KBM-7 (cell line): ENCODE results near the gene SLC22A31.
"Not testable (repeated sequence)": the region's sequence is repeated elsewhere in the genome, so short reads cannot be mapped to it uniquely, and the experiment has no call there.

ENCODE experiments used
- DNase-seq: peaks from one replicate; pipeline ENCODE4 v3.0.0-alpha.2; 2015
- in situ Hi-C: fragments of 300-500 bp; cut with MboI; formaldehyde crosslinking; loops from 2 replicates; pipeline ENCODE4 v1.14.3; 2020; ENCODE audit warnings: low sequenced_read_pairs, low pct_unique_long_range_greater_than_20kb, mixed read lengths

SLC22A31 gene

GRCh38 chr16:89200124-89200849 is at the start of gene SLC22A31:
TSS of gene SLC22A31 (minus strand) at chr16:89200537. CDS start at chr16:89200501, 36 bp downstream.
- DNase-seq: no peak
- in situ Hi-C loops: no loop called here

GRCh38 chr16:89248196-89248982 is 48.1 kb upstream of the SLC22A31 start:
- DNase-seq: no peak
- in situ Hi-C loops: no loop called here

DNA sequence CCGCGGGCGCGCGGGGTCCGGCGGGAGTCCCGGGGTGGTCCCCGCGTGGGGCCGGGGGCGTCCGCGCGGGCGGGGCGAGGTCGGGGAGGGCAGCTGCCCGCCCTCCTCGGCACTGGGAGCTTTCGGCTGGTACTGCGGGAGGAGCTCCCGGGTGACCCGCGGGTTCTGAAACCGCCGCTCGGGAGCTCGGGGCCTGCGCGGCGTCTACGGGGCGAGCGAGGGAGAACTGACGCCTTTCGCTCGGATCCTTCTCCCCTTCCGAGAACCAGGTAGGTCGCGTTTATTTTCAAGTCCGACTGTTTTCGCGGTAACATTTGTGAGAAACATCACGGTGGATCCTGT is 47.4 kb upstream of the SLC22A31 start:
- DNase-seq: peak; percentile 42
- in situ Hi-C loops: not testable (repeated sequence)

GRCh38 chr16:89246903-89247733 is 46.8 kb upstream of the SLC22A31 start:
- in situ Hi-C loops: no loop called here
- peak; percentile 33 for DNase-seq

- DNase-seq: no peak
- in situ Hi-C loops: no loop called here
These were observed 46.1 kb upstream of the SLC22A31 start for GRCh38 chr16:89246383-89246902.

DNA sequence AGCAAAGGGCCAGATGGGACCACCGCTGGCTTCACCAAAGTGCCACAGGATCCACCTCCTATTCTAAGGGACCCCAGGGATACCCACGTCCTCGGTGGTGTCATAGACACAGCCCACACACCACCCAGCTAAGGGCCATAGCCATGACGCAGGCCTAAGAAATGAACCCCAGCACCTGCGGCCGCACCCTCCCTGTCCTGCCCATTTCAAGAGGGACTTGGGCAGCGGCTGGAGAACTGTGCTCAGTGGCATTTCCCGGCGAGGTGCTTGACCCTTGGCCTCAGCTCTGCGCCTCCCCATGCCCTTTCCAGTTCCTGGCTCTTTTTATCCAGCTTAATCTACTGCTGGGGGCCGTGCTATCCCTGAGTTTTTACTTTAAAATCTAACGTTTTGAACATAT is 44.4 kb upstream of the SLC22A31 start:
- in situ Hi-C loops: no loop called here
- no peak for DNase-seq

DNA sequence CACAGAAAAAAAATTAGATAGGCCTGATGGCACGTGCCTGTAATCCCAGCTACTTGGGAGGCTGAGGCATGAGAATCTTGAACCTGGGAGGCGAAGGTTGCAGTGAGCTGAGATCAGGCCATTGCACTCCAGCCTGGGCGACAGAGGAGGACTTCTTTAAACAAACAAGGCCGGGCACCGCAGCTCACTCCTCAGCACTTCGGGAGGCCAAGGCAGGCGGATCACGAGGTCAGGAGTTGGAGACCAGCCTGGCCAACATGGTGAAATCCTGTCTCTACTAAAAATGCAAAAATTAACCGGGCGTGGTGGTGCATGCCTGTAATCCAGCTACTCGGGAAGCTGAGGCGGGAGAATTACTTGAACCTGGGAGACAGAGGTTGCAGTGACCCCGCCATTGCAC is 43.9 kb upstream of the SLC22A31 start:
- DNase-seq, in situ Hi-C loops: not testable (repeated sequence)

DNA sequence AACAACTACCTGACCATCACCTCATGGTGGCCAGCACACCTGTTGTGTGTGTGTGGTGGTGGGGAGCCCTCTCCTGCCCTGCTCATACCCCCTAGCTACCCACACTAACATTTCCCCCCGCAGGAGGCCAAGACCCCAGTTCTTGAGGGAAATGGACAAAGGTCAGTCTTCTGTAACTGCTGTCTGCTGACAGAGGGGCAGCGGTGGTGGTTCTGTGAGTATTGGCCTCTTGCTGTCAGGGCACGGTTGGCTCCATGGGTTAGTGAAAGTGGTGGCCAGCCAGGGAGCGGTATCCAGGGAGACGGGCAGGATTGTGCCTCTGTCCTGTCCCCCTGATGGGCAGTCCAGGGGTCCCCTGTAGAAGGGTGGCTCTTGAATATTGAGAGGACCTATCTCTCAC is 43.3 kb upstream of the SLC22A31 start:
- in situ Hi-C loops: no loop called here
- DNase-seq: no peak

- no peak for DNase-seq
- in situ Hi-C loops: no loop called here
These were observed 42.5 kb upstream of the SLC22A31 start for GRCh38 chr16:89242795-89243200.

DNA sequence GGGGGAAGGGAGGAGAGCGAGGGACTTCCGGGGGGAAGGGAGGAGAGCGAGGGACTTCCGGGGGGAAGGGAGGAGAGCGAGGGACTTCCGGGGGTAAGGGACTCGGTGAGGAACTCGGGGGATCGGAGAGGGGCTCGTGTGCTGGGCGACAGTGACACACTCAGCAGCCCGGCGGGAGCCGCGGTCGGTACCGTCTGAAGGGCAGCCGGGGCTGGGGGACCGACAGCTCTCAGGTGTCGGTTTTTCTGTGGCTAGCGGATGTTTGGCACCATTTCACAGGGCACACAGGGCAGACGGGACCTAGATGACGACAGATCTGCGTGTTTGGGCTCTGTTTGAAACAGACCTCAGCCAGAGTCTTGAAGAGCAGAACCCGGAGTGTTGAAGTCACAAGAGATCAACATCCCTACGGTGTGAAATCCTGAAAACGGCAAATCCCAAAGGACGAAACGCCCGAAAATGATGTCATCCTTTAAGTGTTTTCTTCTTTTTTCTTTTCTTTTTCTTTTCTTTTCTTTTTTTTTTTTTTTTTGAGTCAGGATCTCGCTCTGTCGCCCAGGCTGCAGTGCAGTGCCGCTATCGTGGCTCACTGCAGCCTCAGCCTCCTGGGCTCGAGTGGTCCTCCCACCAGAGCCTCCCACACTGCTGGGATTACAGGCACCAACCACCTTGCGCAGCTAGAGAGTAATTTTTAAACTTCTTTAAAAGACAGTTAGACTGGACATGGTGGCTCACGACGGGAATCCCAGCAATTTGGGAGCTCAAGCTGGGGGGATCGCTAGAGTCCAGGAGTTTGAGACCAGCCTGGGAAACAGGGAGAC is 41.1 kb upstream of the SLC22A31 start:
- in situ Hi-C loops: no loop called here
- peak; percentile 81 for DNase-seq

DNA sequence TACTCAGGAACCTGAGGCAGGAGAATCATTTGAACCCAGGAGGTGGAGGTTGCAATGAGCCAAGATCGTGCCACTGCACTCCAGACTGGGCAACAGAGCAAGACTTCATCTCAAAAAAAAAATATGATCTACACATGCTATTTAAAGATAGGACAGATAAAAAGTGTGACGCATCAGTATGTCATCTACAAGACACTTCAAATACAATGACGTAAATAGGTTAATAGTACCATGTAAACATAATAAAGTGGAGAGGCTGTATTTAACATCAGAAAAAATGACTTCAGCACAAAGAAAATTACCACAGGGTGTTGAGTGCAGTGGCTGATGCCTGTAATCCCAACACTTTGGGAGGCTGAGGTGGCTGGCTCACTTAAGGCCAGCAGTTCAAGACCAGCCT is 37.4 kb upstream of the SLC22A31 start:
- no peak for DNase-seq
- in situ Hi-C loops: no loop called here

DNA sequence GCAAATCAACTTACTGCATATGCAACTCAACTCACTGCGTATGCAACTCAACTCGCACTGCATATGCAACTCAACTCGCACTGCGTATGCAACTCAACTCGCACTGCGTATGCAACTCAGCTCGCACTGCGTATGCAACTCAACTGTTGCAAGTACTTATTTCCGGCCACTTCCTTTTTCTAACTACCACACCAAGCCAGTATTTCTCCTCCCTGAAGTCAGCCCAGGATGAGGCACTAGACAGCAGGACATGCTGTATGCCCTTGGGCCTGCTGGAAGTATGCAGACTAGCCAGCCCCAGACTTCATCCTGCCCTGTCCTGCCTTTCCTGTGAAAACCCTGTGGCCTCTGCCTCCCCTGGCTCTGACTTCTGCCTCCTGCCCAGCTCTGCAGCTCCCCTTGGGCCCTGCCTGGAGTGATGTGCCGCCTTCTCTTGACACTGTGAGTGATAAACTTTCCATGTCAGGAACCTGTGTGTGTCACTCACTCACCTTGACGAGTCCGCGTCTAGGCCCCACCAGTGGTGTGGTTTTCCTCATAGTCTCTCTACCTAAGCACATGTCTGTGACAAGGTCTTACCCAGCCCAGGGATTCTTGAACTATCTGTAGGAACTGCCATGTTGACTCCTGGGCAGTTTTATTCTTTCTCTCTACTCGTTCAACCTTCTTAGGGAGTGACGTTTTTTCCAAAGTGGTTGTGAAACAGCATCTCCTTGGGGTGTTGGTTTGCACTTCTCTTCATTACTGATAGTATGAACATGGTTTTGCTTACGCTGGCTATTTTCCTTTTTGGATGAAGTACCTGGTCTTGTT is 33.5 kb upstream of the SLC22A31 start:
- DNase-seq: no peak
- in situ Hi-C loops: no loop called here

DNA sequence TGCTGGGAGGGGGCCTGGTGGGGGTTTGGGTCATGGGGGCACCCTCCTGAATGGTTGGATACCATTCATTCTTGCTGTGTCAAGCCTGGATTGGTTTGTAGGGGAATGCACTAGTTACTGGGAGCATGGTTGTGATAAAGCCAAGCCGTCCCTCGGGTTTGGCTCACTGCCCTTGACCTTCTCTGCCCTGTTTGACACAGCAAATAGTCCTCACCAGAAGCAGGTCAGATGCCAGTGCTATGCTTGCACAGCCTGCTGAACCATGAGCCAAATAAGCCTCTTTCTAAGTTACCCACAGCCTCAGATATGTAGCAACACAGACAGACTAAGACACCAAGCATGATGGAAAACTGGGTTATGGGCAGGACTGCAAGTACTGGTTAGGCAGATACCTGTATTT is 31.8 kb upstream of the SLC22A31 start:
- DNase-seq: no peak
- in situ Hi-C loops: no loop called here

GRCh38 chr16:89230255-89230654 is 29.9 kb upstream of the SLC22A31 start:
- in situ Hi-C loops: no loop called here
- DNase-seq: no peak

- in situ Hi-C loops: no loop called here
These were observed 24.3 kb upstream of the SLC22A31 start for GRCh38 chr16:89224665-89225064.

DNA sequence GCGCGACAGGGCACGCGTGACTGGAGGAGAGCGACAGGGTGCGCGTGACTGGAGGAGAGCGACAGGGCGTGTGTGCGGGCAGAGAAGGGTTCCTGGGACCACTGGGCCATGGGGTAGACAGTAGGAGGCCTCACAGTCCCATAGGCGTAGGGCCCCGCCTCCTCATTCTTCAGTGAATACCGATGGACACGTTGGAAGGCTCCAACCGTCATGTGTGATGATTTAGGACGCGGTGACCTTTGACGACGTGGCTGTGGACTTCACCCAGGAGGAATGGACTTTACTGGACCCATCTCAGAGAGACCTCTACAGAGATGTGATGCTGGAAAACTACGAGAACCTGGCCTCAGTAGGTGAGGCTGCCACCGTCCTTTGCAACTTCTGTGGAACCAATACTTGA is 22.6 kb upstream of the SLC22A31 start:
- in situ Hi-C loops: no loop called here
- no peak for DNase-seq

More at GRCh38 chr16:89224665-89225064, 24.3 kb upstream of the SLC22A31 start:
- no peak for DNase-seq

- no peak for DNase-seq
- in situ Hi-C loops: no loop called here
These were observed 21.3 kb upstream of the SLC22A31 start for GRCh38 chr16:89221604-89222003.

DNA sequence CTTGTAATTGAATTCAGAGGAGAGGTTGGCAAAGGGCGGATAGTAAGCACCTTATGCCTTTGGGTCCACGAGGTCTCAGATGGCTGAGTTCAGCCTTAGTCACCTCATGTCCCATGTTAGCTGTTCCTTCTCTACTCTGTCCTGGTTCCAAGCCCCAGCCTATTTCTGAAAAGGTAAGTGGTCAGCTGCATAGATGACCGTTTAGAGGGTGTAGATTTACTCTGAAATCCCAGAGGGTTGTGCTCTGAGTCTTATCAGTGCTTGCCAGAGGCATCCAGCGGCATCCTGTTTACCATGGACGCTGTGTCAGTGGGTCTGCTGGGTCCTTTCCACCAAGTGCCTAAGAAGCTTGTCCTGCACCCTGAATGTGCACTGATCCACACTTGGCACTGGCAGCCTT is 19.0 kb upstream of the SLC22A31 start:
- DNase-seq: no peak
- in situ Hi-C loops: no loop called here
